K562 treated with DMSO at 1 percent for 4 hours (cell line): ENCODE measurements around the gene RPL22. TPM values are rescaled to one million over a fixed set of nuclear protein-coding genes. Genes with fewer than 3 reads are reported as not detected.

ENCODE experiments used
- total RNA-seq: library from RNA; unstranded; fragments of 300-600 nt; gene quantifications from 2 replicates; pipeline ENCODE4 v1.2.3, GENCODE V29; 2022; ENCODE audit not compliant: insufficient read depth

The RPL22 gene
- total RNA-seq: 398 and 406 TPM in 2 replicates

DNA sequence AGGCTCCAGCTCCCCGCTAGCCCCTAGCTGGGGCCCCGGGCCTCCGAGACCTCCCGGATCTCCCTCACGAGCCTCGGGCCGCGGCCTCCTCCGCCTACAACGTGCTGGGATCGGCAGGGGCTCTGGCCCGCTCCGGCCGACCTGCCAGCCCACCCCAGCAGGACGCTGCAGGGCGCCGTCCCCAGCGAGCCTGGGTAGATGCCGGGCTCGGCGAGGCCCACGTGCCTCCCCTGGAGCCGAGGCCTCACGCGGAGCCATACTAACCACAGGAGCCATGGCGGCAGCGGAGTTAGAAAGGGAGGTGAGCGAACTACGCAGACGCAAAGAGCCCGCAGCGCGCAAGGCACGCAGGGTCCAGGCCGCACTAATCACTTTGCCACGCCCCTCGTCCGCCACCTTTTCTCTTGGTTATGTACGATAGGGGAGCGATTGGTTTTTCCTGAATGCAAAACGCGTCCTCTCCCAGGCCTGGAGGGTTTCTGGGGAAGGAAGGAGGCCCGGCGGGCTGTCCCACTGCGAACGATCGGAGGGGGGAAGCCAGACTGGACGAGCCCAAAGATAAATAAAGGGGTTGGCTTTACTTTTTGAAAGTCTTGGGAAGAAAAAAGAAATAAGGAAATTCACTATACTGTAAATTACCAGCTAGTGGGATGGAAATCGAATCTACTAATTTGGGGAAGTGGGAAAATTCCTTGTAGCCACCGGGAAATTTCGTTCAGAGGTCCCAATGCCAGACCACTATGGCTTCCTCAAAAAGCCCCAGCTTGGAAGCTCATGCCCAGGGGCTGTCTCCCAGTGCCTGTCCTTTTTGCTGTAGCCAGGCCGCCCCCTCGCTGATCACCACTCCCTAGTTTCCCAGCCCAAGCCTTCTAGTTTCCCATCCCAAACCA lies at the start of gene RPL22:
TSS of gene RPL22 (minus strand) at position 298 of the 890 bp plus-strand sequence. CDS start at position 276, 22 bp downstream.

DNA sequence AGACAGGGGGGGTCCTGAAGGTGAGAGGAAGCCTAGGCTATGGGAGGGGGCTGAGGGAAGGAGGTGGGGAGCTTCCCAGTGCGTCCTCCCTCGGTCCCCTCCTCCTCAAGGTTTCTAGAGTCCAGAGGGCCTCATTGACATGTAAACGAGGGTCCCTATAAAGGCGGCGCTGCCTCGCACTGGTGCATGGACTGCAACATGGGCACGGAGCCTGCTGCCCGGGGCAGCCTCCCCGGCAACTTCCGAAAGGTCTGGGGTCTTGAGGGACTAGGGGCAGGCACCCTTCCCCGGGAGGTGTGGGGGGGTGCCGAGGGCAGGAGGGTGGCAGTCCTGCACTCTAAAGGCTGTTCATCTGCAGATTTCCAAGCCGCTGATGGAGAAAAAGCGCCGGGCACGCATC lies 44.6 kb upstream of the RPL22 start, which contains the start of gene HES3:
TSS of gene HES3 (plus strand) at position 187 of the 400 bp plus-strand sequence. CDS start at position 374, 187 bp downstream.

GRCh38 chr1:6205849-6206519 lies 6.6 kb upstream of the RPL22 start, which contains the start of gene RNF207:
Gene RNF207, plus strand, starts transcription at chr1:6206119. Its CDS starts 417 bp downstream, at chr1:6206536.

GRCh38 chr1:6180268-6180706 lies 19.1 kb downstream of the RPL22 start, which contains the start of gene CHD5:
Gene CHD5, minus strand, starts transcription at chr1:6180321. Its CDS starts 298 bp downstream, at chr1:6180023.

Other genes starting within 250 kb of the RPL22 start
- gene NPHP4, start 207.2 kb downstream of the RPL22 start, total RNA-seq: 12.3 and 16.2 TPM in 2 replicates
- gene KCNAB2, start 153.7 kb downstream of the RPL22 start, total RNA-seq: 21.3 and 21.8 TPM in 2 replicates
- gene CHD5, start 19.3 kb downstream of the RPL22 start, total RNA-seq: 0.28 and 0.38 TPM in 2 replicates
- gene RNF207, start 6.5 kb upstream of the RPL22 start, total RNA-seq: 5.6 and 7.5 TPM in 2 replicates
- gene ICMT, start 36.4 kb upstream of the RPL22 start, total RNA-seq: 52.3 and 60.0 TPM in 2 replicates
- gene HES3, start 44.6 kb upstream of the RPL22 start, total RNA-seq: not detected in 2 replicates
- 0.57 and 0.76 TPM in 2 replicates for gene GPR153, start 61.5 kb upstream of the RPL22 start, total RNA-seq
- 63.3 and 63.9 TPM in 2 replicates for gene ACOT7, start 194.2 kb upstream of the RPL22 start, total RNA-seq
- not detected in 2 replicates for gene HES2, start 220.3 kb upstream of the RPL22 start, total RNA-seq
- 3.7 and 5.2 TPM in 2 replicates for gene ESPN, start 225.2 kb upstream of the RPL22 start, total RNA-seq